ENCODE results near the gene CSNK2A2. TPM values are rescaled to one million over a fixed set of nuclear protein-coding genes. Genes with fewer than 3 reads are reported as not detected.

Gene CSNK2A2
- total RNA-seq, 2 donors from 2014 or later = 53.4 to 62.0 TPM

DNA sequence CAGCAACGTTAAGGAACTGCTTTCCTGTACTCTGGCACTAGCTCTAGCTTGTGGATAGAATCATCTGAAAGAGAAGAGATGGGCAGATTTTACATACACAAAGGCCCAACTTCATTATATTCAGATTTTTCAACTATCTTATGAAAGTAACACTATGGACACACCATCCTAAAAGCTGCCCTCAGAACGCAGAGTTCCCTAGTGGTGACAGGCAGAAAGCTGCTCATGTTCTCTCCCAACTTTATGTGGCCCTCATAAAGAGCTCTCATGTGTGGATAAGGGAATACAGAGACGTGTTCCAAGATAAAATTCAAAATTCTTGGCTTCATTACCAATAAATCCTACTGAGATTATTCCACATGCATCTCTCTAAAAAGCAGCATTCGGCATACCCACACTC is 70.3 kb downstream of the CSNK2A2 start:
- Histone ChIP-seq H3K4me3 (peak overlapping the region; percentile 53), H3K27ac (peak overlapping the region; percentile 65), H3K9ac (ENCODE audit: low read depth in 2 of 2, low read length in 2 of 2) (peak overlapping the region; percentile 37 to 93), H3K36me3 (no peaks in the 10 kb centered on the region), H3K27me3 (no peaks in the 10 kb centered on the region), H3K9me3 (no peaks in the 10 kb centered on the region), H3K4me1 (peaks cover 29% of the 10 kb centered on the region)
- no peak for DNase-seq
- intact Hi-C loops (cut with DNase I) = no loop called here
- TF ChIP-seq, protein P1, sequence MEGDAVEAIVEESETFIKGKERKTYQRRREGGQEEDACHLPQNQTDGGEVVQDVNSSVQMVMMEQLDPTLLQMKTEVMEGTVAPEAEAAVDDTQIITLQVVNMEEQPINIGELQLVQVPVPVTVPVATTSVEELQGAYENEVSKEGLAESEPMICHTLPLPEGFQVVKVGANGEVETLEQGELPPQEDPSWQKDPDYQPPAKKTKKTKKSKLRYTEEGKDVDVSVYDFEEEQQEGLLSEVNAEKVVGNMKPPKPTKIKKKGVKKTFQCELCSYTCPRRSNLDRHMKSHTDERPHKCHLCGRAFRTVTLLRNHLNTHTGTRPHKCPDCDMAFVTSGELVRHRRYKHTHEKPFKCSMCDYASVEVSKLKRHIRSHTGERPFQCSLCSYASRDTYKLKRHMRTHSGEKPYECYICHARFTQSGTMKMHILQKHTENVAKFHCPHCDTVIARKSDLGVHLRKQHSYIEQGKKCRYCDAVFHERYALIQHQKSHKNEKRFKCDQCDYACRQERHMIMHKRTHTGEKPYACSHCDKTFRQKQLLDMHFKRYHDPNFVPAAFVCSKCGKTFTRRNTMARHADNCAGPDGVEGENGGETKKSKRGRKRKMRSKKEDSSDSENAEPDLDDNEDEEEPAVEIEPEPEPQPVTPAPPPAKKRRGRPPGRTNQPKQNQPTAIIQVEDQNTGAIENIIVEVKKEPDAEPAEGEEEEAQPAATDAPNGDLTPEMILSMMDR (IDR thresholded peaks at IDR 0.05) = no peak

DNA sequence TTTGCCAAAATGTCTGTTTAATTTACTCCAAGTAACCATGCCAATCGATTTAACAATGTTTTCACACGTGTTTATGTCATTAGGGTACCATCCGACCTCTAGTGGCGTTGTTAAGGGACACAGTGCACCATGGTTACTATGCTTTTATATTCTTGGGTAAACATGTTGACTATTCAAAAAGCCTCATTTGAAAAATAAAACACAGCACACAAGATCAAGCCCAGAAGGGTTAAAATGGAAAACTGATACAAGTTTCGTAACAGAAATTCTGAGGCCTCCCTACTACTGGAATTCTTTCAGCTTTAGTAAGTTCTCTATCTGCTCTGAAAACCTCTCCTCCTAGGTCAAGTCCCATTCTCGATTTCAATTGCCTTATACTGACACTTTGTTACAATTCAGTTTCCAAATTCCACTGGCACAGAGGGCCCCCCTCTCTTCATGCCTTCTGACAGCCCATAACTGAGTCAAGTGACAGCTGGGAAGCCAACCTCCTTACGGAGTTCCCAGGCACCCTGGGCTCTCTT is 70.8 kb downstream of the CSNK2A2 start:
- Histone ChIP-seq H3K27me3 (no peaks in the 10 kb centered on the region), H3K36me3 (no peaks in the 10 kb centered on the region), H3K4me3 (no peak overlapping the region), H3K9me3 (no peaks in the 10 kb centered on the region), H3K27ac (no peak overlapping the region), H3K4me1 (peaks cover 29% of the 10 kb centered on the region), H3K9ac (ENCODE audit: low read depth in 2 of 2, low read length in 2 of 2) (peak overlapping the region; percentile 37 to 93)
- DNase-seq = no peak
- TF ChIP-seq, protein P1 (IDR thresholded peaks at IDR 0.05) = no peak
- intact Hi-C loops (cut with DNase I) = no loop called here

DNA sequence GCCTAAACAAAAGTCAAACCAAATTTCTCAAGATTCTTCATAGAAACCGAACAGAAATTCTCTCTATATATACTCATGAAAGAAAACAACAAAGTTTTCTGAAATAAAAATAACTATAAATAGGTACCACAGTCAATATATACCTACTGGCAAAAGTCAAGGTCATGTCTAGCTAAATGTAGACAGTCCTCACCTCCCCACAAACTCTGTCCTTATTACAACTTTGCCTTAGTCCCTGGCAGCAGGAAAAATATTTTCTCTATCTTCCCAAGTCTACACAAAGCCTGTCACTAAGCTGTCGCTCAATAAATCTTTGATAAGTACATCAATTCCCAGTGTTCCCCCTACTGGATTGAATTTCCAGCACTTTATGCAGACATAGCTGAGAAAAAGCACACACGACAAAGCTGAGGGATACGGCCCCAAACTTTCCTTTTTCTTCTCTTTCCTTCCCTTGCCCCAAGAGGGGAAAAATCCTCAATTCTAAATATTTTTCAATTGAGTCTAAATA is 71.4 kb downstream of the CSNK2A2 start:
- intact Hi-C loops (cut with DNase I) = no loop called here
- no peak for DNase-seq

DNA sequence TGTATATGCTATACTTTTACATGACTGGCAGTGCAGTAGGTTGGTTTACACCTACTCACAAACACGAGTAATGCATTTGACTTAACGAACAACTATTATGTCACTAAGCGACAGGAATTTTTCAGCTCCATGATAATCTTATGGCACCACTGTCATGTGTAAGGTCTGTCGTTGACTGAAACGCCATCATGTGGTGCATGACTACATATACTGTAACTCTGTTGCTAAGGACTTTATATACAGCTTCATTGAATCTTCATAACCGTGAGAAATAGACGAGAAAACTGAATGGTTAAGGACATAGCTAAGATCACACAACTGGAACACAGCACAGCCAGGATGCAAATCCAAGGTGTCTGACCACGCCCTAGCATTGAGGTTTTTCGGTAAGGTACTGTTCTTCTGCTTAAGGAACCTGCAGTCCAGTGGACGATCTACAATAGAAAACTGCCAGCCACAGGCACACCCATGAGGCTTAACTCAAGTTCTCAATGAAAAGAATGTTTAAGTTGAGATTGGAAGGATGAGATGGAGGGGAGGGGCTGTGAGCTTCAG is 72.0 kb downstream of the CSNK2A2 start:
- no peak for DNase-seq
- no peak overlapping the region for H3K9ac ChIP-seq (ENCODE audit: low read depth in 2 of 2, low read length in 2 of 2)
- H3K9me3 ChIP-seq = no peaks in the 10 kb centered on the region
- H3K27ac ChIP-seq = no peak overlapping the region
- no peak overlapping the region for H3K4me3 ChIP-seq
- TF ChIP-seq, protein P1 (IDR thresholded peaks at IDR 0.05) = no peak
- no peaks in the 10 kb centered on the region for H3K27me3 ChIP-seq
- no peaks in the 10 kb centered on the region for H3K36me3 ChIP-seq
- H3K4me1 ChIP-seq = peaks cover 34% of the 10 kb centered on the region
- intact Hi-C loops (cut with DNase I) = no loop called here

More for the DNA sequence above, 71.4 kb downstream of the CSNK2A2 start:
- Histone ChIP-seq H3K4me1 (peaks cover 29% of the 10 kb centered on the region), H3K9me3 (no peaks in the 10 kb centered on the region), H3K27me3 (no peaks in the 10 kb centered on the region), H3K4me3 (no peak overlapping the region), H3K27ac (no peak overlapping the region), H3K36me3 (no peaks in the 10 kb centered on the region), H3K9ac (ENCODE audit: low read depth in 2 of 2, low read length in 2 of 2) (peak overlapping the region in 1 of 2 donors; percentile 93)
- TF ChIP-seq, protein P1 (IDR thresholded peaks at IDR 0.05) = no peak

DNA sequence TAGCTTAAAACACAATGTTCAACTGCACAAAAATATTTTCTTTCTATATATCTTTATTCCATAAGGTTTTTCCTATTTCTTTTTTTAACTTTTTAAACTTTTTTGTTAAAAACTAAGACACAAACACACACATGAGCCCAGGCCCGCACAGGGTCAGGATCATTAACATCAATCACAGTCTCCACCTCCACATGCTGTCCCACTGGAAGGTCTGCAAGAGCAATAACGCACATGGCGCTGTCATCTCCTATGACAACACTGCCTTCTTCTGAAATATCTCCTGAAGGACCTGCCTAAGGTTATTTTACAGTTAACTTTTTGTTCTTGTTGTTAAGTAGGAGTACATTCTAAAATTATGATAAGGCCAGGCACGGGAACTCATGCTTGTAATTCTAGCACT is 72.9 kb downstream of the CSNK2A2 start:
- peaks cover 38% of the 10 kb centered on the region for H3K4me1 ChIP-seq

More for the DNA sequence above, 72.9 kb downstream of the CSNK2A2 start:
- no peaks in the 10 kb centered on the region for H3K36me3 ChIP-seq
- no peak for DNase-seq
- H3K27ac ChIP-seq = no peak overlapping the region
- no peak overlapping the region for H3K9ac ChIP-seq (ENCODE audit: low read depth in 2 of 2, low read length in 2 of 2)
- H3K4me3 ChIP-seq = no peak overlapping the region
- H3K27me3 ChIP-seq = no peaks in the 10 kb centered on the region
- intact Hi-C loops (cut with DNase I) = no loop called here
- no peaks in the 10 kb centered on the region for H3K9me3 ChIP-seq
- TF ChIP-seq, protein P1 (IDR thresholded peaks at IDR 0.05) = no peak

Data from colonic mucosa (tissue), 4 donors.